LHCN-M2 (cell line): ENCODE measurements around the gene EVC. TPM values are rescaled to one million over a fixed set of nuclear protein-coding genes. Genes with fewer than 3 reads are reported as not detected.

Experiments used
- DNase-seq: peaks from one replicate; pipeline ENCODE4 v3.0.0-alpha.2; 2012; ENCODE audit warnings: low read depth
- total RNA-seq: library from RNA; depleted of rRNA; stranded (reverse); fragments of >200 nt; gene quantifications from 2 replicates; pipeline ENCODE4 v1.2.3, GENCODE V29; 2014

Gene EVC
- total RNA-seq, 1 experiment from 2014 or later, result 219 TPM

DNA sequence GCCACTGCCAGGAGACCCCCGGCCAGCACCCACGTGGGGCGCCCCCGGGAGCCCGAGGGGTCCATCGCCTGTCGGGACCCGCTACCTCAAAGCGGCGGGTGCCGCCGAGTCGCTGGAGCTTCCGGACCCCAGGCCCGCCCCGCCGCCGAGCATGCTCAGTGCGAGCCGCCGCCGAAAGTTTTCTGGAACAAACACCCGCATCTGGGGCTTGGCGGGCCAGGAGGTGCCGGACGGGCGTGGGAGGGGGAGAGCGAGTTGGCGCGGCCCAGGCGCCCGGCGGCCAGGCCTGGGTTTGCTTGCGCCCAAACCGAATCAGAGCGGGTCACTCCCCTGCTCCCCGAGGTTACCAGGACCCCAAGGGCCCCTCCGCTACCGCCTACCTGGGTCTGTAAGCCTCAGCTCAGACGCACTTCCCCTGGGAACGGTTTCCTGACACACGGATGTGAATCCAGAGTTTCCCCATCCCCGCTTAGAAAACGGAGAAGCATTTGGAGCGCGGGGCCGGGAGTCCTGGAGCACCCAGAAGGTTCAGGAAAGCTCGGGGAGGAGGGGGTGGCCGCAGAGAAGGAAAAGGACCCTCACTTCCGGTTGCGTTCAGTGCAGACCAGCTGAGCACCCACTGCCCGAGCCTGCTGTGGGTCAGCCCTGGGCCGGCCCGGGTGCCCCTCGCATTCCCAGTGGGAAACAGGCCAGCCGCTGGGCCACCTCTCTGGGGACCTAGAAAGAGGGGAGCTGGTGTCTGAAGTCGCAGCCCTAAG lies 2.4 kb upstream of the EVC start, which contains the start of gene EVC2:
TSS of gene EVC2 (minus strand) at position 111 of the 758 bp plus-strand sequence. CDS start at position 65, 46 bp downstream.
- DNase-seq, result peak; percentile 59

DNA sequence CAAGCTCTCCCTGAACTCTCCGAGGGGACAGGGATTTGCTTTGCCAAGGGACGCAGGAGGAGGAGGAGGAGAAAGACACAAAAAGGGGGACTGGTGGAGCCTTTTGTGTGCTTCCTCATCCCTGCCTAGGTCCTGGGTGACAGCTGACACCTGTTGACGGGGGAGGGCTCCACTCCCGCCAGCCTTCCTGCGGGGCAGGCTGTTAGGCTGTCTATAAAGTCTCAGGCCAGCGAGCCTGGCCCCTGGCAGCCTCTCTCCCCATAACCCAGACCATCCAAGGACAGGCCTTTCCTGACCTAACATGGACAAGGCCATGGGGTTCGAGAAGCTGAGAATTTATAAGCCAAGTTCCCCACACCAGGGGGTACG lies 1.8 kb upstream of the EVC start:
- DNase-seq, result peak; percentile 73

DNA sequence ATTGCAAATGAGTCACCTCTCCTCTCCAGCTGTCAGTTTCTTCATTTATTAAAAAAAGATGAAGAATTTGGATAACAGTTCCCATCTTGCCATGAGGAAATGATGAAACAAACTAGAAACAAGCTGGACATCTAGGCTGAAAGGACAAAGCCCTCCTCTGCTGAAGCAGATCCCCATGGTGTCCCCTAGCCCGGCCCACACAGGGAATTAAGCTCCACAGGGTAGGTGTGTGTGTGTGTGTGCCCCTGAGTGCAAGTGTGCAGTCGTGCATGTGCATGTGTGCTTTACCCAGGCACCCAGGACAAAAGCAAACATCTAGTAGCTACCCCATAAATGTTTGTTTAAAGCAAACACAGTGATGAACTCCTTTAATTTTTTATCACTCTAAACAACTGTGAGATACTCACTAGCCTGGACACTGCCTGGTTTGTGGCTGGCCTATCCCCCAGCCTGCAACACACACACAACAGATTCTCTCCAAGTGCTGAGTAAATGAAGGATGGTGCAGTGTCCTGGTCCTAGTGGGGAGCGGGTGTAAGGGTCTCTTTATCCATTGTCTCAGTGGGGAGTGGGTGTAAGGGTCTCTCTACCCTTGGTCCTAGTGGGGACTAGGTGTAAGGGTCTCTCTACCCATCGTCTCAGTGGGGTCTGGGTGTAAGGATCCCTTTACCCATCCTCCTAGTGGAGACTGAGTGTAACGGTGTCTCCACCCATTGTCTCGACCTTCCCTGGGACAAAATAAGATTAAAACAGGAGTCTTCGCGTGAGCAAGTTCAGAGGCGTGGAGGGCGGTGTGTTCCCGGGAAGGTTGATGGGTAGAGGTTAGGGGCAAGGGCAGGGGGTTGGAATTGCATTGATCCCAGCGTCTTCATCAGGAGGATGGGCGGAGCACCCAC lies 688 bp upstream of the EVC start:
- DNase-seq, result peak; percentile 57

DNA sequence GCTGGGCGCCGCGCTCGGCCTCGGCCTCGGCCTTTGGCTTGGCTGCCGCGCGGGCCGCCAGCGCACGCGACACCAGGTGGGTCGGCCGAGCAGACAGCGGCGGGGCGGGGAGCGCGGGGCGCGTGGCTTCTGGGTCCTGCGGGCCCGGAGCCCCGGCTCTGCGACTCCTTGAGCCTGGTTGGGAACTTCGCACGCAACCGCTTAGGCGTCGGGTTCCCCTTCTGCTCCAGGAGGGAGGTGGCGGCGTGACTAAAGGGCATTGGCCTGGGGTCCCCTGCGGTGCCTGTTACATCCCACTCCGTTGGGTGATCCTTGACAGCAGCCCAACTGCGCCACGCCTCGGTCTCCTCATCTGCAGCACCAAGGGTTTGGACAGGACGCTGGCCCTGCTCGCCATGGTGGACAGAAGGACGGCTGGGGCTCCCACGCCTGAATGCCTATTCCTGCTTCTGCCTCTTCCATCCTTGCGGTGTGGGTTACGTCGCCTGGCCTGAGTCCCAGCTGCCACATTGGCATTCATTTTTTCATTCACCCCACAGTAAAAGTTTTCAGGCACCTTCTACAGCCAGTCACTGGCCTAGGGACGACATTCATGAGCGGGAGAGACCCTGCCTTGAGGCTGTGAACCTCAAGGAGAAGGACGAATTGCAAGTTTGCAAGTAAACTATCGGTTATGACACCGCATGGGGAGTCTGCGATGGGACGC lies 631 bp downstream of the EVC start:
- DNase-seq, result peak; percentile 53

DNA sequence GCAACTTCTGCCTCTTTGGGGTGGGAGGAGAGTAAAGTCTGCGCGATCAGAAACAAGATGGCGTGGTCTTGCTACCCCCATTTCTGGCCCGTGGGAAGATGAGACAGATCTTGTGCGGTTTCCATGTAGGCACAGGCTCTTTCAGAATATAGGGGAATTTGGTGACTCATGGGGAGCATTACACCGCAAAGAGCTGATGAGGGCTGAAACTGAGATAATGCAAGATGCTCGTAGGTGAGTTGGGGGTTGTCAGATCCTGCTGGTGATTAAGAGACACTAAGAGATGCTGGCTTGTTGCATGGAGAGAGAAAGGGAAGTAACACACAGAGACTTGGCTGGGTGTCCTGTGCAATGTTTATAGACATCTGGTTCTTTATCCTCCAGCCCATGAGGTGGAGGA lies 1.5 kb downstream of the EVC start:
- DNase-seq, result peak; percentile 37

DNA sequence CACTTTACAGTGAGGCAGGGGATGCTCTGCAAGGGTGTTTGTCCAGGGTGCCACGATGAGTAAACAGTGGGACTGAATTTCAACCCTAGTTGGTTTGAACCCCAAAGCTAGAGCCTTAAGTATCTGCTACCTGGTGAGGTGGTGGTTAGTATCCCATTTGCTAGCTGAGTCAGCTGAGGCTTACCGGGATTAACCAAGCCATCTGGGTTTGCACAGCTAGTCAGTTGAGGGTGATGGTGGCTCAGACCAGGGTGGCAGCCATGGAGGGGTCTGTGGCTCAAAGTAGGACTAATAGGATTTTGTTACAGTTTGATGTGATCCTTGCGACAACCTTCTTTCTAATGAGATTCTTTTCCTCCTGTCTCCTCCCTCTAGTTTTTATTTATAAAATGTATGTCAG lies 1.9 kb downstream of the EVC start:
- DNase-seq, result peak; percentile 10

DNA sequence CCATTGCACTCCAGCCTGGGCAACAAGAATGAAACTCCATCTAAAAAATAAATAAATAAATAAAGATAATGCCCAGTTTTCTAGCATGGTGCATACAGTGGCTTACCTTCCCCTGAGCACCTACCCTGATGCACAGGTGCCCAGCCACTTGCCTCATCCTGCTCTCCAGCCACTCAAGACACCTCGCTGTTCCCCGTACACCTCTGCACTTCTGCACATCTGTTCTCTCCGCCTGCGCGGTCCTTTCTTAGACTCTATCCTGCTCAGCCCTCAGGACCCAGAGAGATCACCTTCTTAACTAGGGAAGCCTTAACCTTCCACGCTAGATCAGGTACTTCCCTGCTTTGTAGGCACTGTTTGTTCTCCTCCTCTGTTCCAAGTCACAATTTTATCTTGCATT lies 2.9 kb downstream of the EVC start:
- no peak for DNase-seq

DNA sequence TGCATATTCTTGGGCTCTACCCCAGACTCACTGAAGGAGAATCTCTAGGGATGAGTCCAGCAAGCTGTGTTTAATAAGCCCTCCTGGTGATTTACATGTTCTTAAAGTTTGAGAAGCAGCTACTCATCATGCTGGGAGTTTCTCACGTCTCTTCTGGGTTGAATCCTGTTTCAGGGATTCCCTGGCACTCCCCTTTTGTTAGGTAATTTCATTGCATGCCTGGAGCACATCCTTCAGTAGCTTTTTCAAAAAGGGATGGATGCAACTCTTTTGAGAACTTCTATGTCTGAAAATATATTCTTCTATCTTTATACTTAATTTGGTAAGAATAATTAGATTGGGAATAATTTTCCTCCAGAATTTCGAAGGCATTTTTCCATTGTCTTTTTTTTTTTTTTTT lies 4.4 kb downstream of the EVC start:
- peak; percentile 15 for DNase-seq

DNA sequence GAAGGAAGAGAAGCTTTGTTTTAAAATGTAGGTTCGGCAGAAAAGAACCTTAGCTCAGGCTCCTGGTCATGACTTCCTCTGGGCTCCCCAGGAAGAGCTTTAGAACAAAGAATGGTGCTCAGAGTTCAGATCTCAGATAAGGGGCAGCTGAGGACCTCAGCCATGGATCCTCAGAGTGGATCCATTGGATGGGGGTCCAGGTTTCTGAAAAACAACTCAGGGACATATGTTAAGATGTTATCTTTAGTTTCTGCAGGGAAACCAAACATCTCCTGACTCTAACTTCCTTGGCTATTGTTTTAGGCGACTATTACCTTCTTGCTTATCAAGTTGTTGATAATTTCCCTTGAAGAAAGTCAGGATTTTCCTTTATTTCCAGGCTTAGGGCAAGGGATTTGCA lies 5.4 kb downstream of the EVC start:
- DNase-seq, result no peak

DNA sequence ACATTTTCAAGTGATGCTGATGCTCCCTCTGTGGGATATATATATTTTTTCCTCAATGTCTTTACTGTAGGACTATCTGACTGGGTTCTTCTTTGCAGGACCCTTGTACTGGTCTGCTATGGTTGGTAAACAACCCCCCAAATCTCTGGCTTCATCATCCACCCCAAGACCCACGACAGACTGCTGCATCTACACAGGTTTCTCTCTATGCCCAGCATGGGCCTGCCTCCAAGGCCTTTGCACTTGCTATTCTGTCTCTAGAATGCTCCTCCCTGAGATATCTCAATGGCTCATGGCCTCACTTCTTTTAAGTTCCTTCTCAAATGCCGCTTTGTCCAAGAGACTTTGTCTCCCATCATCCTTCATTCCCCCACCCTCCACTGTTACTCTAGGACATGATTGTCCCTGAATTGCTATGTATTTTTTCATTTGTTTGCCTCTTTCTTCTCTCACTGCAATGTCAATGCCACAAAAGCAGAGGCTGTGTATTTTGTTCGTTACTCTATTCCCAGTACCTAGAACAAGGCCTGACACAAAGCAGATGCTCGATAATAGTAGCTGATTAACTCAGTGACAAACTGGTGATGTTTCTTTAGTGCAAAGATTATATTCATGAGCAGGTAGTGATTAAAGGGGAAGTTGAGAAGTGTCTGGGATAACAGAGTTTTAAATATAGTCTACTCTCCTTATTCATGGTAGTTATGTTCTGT lies 6.6 kb downstream of the EVC start:
- DNase-seq, result no peak

DNA sequence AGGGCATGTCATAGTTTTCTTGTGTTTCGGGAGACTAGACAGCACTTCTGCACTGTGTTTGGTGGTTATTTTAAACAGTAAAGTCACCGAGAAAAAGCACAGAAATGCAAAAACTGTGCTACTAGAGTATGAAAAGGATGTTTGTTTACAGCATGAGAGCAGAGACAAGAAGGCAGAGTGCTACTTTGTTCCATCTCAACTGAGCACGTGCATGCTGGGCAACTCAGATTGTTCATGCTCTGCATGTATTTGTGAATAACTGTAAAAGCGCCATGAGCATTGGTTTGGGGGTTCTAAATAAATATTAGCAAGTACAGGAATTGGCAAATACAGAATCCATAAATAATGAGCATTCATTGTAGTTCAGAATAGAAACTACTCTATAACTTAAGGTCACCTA lies 7.4 kb downstream of the EVC start:
- DNase-seq, result no peak

DNA sequence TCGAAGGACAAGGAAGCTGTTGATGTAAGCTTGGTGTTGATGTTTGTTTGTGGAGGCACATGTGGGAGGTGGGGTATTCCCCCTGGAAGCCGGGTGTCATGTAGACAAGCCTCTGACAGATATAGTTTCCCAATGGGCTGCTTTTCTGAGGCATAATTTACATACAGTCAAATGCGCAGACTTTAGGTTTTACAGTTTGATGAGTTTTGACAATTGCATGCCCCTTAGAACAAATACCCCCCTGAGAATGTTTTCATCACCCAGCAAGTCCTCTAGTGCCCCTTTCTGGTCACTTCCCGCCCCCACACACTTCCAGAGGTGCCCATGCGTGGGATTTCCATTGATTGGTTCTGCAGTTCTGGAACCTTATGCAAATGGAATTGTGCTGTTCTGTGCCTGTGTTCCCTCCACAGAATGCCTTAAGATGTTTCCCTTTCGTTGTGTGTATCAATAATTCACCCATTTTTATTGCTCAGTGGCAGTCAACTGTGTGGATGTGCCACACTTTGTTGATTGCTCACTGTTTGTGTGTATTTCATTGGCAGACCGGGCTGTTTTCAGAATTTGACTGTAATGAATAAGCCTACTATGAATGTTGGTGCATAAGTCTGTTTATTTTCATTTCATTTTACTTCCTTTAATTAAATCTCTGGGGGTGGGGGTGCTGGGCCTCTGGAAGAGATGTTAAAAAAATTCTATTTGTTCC lies 8.5 kb downstream of the EVC start:
- no peak for DNase-seq

DNA sequence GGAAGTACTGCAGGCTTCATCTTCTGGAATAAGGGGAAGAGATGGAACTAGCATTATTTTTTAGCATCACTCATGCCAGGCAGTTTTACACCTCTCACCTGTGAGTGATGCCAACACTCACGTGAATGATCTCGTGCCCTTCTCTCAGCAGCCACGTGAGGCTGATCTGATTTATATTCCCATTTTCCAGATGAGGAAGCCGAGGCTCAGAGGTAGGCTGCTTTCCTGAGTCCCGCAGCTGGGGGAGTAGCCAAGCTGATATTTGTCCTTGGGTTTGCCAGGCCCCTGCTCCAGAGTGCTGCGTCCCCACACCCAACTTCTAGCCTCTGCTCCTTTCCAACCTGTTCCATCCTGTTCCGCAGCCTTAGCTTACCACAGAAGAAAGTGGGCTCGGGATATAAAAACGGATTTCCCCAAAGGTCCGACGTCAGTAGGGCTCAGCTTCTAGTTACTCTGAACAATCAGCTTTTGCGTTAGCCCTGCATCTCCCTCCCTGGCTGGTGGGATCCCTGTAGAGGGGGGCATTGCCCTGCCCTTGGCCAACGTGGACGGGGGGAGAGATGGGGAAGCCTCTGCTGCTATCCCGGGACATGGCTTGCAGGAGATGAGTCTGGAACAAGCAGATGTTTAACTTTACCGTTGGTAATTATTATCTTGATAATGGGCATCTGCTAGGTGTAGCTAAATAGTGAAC lies 9.3 kb downstream of the EVC start:
- no peak for DNase-seq

DNA sequence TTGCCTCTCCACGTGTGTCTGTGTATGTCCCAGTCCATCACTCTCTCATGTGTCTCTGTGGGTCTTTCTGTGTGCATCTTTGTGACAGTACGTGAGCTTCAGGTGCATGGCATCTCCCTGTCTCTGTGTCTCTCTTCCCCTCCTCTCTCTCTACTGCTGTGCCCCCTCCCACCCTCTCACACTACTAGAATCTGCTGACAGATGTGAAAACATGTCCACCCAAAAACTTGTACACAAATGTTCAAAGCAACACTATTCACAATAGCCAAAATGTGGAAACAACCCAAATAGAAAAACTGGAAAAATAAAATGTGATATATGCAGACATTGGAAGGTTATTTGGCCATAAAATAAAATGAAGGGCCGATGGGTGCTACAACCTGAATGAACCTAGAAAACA lies 10.0 kb downstream of the EVC start:
- DNase-seq, result no peak

DNA sequence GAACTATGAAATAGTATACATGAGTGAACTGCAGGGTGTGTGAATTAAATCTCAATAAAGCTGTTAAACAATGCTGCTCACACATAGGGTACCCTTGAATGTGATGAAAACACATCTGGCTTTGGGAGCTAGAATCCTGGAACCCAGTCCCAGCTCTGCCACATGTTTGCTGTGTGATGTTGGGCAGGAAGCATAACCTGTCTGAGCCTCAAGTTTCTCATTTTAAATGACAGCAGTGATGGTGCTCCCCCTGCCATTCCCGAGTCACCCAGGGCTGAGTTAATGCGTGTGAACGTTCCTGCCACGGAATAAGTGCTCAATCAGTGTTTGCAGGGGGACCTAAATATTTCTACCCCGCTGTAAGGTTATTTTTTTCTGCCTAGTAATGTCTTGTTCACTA lies 10.9 kb downstream of the EVC start:
- DNase-seq, result no peak

DNA sequence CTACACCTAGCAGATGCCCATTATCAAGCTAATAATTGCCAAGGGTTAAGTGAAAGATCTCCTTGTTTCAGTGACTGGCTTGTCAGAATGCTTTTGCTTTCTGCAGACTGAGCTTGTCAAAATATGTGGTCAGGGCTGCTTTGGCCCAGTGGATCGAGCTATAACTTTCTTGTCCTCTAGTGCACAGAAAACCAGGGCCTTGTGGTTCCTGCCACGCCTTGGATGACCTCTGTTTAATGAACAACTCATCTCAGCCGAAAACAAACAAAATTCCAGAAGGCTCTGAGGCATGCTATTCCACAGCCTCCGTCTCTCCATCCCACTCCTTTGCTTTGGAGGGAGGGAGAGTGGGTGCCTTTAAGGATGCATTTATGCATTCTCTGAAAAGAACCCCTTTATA lies 11.3 kb downstream of the EVC start:
- peak; percentile 75 for DNase-seq

DNA sequence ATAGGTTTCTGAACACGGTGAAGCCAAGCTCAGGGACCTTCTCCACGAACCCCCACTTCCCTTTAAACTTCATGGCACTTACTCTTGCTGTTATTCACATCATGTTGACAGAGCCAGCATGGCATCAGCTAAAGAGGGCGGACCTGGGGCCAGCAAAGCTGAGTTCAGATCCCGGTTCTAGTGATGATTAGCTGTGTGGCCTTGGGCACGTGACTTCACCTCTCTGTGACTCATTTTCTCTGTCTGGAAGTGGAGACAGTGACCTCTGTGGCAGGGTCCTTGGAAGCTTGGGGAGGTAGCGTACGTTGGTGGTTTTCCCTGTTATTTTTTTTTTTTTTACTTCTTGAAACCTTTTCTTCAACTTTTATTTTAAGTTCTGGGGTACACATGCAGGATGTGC lies 13.4 kb downstream of the EVC start:
- no peak for DNase-seq

DNA sequence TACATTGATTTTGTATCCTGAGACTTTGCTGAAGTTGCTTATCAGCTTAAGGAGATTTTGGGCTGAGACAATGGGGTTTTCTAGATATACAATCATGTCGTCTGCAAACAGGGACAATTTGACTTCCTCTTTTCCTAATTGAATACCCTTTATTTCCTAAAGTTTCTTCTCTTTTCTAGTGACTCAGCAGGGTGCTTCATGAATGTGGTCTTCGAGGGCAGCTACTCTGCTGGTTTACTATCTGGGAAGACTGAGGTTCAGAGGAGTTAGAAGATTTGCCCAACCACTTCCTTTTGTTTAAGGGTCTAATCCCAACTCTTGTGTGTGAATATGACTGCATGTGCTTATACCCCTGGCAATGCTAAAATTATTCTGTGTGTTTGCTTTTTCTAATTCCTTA lies 17.4 kb downstream of the EVC start:
- peak; percentile 56 for DNase-seq

DNA sequence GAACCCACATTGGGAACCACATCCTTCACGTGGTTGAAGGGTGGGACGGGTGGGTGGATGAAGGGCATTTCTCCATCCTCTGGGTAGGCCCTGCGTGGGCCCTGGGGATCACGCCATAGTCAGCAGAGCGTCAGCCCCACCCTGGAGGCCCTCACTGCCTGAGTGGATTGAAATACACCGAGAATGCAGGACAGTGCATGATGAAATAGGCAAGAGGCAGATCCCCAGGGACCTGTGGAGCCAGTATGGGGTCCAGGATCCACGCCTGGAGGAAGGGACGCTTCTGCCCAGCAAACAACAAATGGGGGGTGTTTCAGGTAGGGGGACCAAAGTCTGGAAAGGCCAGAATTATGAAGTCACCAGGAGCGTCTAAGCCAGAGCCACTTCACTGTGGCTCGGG lies 19.4 kb downstream of the EVC start:
- no peak for DNase-seq
